DMS114 treated with DMSO at 0.1 percent for 48 hours (cell line): Measurements from ENCODE around the gene PRKAR1B.

ENCODE experiments used
- DNase-seq: peaks from one replicate; lab custom pipeline; 2025; ENCODE audit not compliant: unreplicated experiment; lab: John Stamatoyannopoulos, UW

Gene PRKAR1B

DNA sequence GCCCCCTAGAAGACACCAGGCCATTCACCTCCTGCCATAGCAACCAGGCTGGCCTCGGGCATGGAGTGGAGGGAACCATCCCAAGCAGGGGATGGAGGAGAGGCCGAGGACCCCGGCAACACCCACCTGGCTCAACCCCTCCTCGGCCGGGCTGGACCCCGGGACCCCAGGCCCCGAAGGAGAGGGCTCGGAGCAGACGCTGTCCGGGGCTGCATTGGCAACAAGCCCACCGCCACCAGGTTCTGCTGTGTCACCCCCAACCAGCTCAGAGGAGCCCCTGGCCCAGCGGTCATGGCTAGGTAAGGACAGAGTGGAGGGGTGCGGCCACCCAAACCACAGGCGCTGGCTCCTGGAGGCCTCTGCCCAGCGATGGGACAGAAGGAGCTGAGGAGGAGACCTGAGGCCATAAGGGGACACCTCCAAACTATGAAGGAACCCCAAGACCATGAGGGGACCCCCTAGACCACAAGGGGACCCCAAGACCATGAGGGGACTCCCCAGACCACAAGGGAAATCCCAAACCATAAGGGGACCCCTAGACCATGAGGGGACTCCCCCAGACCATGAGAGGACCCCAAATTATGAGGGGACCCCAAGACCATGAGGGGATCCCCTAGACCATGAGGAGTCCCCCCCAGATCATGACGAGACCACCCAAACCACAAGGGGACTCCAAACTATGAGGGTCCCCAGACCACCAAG, 132.7 kb downstream of the PRKAR1B start:
- DNase-seq: no peak

DNA sequence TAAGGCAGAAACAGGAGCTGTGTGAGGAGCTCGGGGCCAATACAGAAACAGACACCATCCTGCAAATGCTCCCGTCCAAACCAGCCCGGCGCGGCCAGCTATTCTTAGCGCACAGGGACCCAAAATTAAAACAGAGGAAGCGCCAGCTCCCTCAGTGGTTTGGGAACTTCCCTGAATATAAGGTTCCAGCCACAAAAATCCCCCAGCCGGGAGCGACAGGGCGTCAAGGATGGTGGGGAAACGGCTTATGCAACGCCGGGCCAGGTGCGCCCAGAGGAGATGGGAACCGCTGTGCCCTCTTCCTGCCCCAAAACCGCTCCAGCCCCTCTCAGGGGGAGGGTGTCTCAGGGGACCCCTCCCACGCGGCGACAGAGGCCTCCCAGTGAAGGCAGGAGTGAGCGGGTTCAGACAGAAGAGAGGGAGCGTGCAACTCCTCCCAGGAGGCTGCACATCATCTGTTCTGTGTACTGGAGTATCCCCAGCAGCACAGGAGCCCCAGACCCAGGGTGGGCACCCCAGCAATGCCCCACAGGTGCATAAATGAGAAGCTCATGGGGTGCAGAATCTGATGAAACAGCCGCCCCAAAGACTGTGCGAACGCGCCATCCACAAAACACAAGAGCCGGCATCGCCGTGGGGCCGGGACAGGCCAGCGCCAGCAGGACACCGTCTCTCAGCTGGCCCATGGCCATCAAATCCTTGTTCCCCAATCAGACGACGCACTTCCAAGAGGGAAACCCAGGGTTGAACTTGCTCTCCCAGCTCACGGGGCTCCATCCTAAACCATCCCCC, 133.6 kb downstream of the PRKAR1B start:
- no peak for DNase-seq

DNA sequence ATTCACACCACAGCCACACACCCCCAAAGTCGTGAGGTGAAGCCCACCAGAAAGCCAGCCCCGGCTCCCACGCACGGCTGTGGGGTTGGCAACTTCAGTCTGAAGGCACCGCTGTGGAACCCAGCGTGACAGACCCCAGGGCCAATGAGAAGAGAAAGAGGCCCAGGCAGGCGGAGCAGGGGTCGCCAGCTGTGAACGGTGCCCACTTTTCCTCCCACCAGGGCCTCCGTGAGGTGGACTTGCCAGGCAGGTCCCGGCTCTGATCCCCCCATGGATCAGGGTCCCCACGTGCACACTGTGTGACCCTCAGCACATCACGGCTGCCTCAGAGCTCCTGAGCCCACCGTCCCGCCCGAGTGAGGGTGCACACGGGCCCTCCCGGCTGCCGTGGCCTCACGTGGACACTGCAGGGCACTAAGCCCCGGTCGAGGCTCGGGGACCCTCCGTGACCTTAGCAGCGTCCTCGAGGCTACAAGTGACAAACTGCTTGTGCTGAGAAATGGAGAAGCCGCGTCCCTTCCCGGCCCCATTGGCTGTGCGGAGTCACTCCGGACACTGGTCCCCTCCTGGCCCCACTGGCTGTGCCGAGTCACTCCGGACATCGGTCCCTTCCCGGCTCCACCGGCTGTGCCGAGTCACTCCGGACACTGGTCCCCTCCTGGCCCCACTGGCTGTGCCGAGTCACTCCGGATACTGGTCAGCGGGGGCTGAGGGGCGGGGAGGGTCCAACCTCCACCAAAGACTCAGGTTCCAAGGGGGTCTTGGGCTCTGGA, 135.0 kb downstream of the PRKAR1B start:
- no peak for DNase-seq

DNA sequence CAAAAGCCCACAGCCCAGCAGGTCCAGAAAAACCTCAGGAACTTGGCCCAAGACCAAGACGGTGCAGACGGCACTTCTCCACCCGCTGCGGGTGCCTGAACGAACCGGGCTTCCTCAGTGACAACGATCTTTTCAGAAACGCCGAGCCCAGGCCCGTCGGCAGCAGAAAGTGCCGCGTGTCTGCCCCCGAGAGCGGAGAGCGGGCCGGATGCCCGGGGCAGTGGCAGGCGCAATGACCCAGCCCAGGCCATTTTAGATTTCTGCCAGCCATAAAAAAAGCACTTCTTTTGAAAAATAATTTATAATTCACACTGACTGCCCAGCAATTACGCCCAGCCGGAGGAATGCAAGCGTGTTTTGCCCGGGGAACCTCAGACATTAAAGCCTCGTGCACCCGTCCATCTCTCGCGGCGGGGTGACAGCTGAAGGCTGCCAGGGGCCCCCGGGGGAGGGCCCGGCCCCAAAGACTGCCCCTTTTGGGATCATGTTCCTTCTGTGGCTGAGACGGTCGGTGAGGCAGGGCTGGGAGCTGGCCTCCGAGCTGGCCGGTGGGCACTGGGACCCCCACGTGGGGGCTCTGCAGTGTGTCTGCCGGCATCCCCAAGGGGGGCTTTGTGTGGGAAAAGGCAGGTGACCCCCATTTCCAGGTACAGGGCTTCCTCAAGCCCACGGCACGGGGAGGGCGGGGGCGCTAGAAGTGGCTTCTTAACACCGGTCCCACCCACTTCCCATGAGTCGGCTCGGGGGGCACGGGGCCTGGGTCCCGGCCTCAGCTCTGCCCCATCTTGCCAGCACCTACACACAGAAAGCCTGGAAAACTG, 136.1 kb downstream of the PRKAR1B start:
- DNase-seq: no peak

DNA sequence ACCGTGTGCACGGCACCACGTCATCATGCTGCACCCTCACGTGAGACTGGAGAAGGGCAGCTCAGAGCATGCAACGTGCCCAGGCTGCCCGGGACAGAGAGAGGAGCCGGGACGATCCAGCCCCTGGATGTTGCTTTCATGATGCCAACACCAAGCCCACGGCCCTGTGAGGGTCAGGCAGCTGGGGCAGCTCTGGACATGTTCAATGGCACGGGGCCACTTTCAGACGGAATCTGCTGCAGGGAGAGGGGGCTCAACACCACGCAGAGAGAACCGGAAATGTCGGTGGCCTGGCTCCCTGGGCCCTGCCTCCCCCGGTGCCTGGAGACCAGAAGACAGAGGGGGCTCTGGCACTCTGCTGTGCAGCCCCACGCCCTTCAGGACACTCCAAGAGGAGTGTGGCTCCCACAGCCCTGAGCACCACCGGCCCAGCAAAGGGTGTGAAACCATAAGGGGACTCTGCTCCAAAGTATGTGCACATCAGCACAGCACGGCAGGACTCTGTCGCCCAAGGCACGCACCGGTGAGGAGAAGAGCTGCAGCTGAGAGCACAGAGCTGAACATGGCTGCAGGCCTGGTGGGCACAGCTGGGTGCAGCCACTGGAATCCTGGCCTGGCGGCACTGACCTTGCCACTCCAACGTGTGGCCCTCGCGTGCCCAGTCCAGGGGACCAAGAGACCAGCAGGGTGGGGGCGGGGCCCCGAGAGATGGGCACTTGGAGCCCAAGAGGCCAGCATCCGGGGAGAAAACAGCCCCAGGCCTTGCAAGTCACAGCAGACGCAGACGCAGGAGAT, 137.1 kb downstream of the PRKAR1B start:
- DNase-seq: no peak

DNA sequence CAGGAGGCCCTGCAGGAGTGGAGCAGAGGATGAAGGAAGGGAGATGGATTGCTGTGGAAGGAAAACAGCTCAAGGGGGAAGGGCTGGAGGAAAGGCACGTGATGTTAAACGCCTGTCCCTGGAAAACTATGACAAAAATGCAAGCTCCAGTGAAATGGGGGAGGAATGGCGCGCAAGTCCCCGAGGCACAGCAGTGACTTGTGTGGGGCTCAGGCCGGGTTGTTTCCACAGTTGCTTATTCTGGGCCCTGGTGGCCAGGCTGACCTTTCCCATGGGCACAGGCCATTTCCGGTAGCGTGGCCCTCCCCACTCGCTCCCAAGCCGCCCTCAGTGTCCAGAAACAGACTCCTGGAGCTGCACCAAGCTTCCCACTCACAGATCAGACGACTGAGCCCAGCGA, 139.3 kb downstream of the PRKAR1B start:
- DNase-seq: no peak

DNA sequence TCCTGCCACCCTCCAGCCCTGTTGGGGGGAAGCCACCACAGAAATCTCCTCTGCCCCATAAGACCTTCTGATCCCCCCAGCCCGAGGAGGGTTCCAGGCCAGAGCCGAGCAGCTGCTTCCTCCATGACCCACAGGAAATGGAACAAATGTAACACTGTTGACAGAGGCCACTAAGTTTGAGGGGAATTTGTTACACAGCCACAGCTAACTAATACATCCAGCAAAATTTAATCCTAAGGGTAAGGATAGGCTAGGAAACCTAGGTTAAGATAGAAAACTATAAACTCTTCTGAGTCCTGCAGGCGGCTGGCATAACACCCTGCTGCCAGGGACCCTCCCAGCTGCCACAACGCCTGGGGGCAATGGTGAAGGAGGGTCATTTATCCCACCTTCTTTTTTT, 140.6 kb downstream of the PRKAR1B start:
- DNase-seq: no peak

DNA sequence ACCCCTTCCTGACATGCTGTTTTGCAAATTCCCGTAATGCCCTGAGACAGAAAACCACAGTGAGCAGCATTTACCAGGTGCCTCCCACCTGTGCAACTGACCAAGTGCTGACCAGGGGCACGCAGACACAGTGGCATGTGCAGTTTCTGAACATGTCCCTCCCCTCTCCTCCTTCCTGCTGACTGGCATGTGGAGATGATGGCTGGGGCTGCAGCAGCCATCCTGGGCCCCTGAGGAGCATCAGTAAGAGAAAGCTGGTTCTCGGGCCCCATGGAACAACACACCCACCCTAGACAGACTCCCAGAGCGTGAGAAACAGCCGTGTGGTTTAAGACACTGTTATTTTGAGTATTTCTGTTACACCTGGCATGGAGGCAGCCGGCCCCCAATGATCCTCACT, 141.2 kb downstream of the PRKAR1B start:
- DNase-seq: no peak

DNA sequence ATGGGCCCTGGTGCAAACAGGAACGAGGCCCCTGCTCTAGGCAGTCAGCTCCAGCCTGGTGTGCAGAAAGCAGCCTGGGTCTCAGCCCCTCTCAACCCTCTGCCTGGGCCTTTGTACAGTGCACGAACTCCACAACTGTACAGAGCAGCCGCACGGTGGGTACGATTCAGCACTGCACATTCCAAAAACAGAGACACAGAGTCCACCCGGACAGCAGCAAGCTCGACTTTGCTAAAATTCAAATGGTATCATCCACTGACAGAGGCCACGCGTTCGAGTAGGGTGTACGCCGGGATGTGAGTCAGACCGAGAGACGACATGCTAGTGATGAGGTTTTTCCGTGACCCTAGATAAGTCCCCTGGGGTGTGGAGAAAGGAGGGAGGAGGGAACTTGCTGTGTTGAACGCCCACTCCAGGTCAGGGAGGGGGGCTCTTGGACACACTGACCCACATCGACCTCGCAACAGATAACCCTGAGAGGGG, 141.8 kb downstream of the PRKAR1B start:
- no peak for DNase-seq

DNA sequence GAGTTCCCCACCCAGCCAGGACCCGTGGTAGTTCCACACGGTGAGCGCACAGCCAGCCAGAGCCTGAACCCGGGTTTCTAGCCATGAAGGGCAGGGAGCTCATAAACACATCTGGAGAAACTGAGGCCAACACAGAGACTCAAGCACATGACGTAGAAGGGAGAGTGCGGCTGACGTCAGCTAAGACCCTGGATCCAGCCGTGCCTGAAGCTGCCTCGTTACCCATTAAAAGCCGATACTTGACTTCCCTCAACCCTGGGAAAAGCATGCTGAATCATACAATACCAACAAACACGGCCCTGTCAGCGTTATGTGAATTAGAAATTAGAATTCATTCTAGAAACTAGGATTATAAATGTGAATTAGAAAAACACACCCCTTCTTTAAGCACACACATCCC, 142.3 kb downstream of the PRKAR1B start:
- no peak for DNase-seq

DNA sequence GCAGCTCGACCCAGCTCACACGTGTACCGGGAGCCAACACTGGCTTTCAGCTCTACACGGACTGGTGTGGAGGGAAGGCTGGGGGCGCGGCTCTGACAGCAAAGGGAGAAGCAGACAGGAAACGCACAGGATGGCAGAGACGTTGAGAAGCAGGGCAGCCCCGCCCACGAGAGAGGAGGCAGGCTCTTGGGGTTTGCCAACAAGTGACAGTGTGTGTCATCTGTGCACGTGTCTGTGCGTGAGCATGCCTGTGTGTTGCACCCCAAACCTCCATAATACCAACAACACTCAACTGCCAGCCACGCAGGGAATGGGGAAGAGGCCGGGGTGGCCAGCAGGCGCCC, 143.0 kb downstream of the PRKAR1B start:
- no peak for DNase-seq

DNA sequence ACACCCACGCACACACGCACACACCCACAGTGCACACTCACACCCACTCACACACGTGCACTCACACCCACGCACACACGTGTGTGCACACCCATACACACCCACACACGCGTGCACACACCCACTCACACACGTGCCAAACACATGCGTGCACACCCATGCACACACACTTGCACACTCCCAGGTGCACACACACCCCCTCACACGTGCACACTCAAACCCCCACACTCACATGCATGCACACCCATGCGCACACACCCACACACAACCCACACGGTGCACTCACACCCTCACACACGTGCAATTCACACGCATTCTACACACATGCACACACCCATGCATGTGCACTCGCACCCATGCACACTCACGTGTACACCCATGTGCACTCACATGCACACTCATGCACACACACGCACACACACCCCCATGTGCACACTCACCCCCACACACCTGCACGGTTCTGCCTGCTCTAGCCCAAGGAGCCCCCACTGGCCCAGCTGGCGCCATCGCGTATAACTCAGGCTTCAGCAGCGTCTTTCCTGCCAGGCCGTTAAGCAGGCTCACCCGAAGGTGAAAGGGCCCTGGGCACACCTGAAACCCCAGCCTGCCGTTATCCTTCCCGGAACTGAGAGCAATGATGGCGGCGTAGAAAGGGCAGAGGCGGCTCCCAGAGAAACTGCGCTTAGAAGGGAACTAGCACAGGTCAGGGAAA, 143.5 kb downstream of the PRKAR1B start:
- no peak for DNase-seq

DNA sequence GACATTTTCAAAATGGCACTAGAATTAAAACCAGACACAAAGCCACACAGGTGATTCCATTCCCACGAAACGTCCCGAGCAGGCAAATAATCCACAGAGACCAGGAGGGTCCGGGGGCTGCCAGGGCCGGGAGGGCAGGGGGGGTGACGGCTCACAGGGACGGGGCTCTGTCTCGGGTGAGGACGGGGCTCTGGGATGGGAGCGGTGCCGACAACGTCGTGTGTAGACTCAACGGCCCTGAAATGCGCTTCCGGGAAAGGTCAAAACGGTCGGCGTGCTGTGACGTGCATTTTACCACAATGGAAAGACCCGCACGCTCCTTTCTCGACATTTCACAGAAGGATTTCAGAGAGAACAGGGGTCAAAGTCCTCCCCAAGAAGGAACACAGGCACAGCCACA, 144.2 kb downstream of the PRKAR1B start:
- no peak for DNase-seq

DNA sequence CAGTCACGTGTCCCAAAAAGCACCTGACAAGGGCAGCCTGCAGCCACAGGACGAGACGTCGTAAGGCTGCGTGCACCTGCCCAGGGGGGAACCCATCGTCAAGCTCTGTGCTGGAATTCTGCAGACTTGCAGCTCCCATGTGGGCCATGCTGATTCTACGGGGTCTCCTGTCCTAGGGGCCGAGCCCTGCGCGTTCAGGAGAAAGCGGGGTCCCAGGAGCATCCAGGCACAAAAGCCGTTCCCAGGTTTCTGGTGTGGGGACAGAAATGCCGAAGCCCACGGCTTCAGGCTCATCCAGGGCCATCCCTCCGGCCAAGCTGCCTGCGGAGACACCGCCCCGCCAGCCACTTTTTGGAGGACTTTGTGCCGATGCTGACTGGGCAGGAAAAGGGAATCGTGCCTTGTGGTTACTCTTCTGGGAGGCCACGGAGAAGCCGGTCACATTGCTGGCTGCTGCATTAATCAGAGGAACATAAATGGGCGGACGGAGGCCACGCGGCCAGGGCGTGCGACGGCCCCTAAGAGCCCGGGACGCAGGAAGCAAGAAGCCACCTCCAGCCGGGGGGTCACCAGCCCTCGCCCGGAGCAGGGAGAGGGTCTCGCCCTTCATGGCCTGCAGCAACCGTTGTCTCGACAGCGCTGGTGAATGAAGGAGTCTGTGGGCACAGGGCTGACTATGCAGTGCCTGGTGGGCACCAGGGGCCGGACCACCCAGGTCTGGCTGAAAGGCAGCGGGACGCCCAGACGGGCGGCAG, 144.8 kb downstream of the PRKAR1B start:
- no peak for DNase-seq

DNA sequence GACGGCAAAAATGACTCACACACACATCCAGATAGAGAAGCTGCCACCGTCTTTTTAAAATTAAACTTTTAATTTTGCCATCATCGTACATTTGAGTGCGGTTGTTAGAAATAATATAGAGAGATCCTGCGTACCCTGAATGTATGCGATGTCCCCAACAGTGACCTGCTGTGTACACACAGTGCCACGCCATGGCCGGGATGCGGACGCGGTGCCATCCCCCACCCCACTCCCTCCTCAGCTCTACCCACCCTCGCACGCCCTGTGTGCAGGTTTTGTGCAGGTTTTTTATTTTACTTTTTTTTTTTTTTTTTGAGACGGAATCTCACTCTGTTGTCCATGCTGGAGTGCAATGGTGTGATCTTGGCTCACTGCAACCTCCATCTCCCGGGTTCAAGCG, 148.7 kb downstream of the PRKAR1B start:
- DNase-seq: no peak

DNA sequence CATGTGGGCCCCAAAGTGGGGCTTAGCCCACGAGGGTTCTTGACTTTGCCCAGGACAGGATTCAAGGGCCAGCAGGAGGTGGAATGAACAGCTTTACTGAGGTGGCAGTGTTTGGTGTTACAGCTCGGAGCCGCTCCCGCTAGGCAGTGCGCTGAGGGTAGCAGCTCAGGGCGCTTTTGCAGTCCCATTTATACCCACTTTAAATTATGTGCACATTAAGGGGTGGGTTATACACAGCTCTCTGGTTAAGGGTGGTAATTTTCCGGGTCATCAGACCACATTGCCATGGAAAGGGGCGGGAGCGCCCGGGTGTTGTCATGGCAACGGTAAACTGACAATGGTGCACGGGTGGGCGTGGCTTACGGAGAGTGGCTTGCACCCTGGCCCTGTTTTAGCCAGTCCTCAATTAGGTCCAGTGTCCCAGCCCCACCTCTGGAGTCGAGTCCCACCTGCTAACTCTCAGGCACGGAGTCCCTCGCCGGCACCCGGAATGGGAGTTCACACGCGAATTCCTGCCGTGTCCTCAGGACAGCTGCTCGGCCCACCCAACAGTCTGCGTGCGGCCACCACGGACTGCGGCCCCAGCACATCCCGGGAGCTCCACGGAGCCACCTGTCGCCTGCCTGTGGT, 149.2 kb downstream of the PRKAR1B start:
- DNase-seq: no peak

DNA sequence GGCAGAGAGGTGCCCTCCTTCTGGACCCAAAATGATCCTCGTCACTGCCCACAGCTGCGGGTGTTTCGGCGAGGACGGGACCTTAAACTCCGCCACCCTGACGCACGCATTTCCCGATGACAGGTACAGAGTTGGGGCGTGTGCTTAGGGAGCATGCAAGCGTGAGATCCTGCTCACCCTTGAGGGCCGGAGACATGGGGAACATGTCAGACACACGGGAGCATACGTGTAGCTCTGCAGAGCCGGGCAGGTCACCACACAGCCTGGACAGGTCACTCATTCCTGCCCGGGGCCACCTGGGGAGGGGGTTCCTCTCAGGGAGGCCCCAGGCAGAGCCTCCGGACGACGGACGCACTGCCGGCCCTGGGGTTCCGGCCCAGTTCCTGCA, 149.8 kb downstream of the PRKAR1B start:
- DNase-seq: no peak

DNA sequence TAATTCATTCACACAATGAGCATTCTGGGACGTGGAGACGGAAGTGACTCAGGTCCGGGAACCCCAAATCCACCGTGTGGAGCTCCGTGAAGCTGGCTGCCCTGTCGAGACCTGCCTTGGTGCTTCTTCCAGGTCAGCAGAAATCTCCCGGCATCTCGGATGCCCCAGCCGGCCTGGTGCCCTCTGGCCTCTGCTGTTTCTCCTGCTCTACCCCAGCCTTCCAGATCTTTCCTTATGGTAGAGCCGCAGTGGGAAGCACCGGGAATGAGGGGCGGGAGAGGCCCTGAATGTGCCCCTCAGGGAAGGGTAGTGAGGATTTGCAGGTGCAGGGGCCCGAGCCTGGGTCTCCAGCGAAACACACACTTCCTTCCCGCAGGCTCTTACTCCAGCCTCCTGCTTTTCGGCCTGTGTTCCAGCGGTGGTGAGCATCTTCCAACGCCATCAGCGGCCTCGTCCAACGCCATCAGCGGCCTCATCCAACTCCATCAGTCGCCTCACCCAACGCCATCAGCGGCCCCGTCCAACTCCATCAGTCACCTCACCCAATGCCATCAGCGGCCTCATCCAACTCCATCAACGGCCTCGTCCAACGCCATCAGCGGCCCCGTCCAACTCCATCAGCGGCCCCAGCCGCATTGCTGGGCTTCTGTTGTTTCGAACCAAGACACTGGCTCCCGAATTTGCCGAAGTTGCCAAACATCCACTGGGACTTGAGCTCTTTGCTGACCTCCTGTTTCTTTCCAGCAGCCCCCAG, 150.4 kb downstream of the PRKAR1B start:
- no peak for DNase-seq
